ENCODE data around the gene APRT. TPM values are rescaled to one million over a fixed set of nuclear protein-coding genes. Genes with fewer than 3 reads are reported as not detected.

The APRT gene
- total and polyA plus RNA-seq, 9 of the 15 experiments (the other 6 are each of a cell fraction or from before 2014, with no cell fraction given) = 41.7 to 409 (median 146) TPM

GRCh38 chr16:88856828-88857727 is 45.4 kb upstream of the APRT start, which contains the start of the genes GALNS and TRAPPC2L:
TSS of gene GALNS (minus strand) at chr16:88856947. CDS start at chr16:88856877, 70 bp downstream.
TSS of gene TRAPPC2L (plus strand) at chr16:88857127. CDS start at chr16:88857151, 24 bp downstream.
- Histone ChIP-seq H3K4me1 (replicated peaks in 1 of 2; ENCODE audit: control insufficient read depth in 2 of 2, insufficient read depth in 2 of 2, low read length in 2 of 2) (peaks cover 8 to 46% of the 10 kb centered on the region in 2 experiments), H3K27ac (ENCODE audit: extremely low read depth, low read depth, low read length) (peak within 1 kb of the TSS; percentile 31), H3K4me2 (ENCODE audit: insufficient read depth, low read length) (peak within 1 kb of the TSS; percentile 92), H2AFZ (ENCODE audit: low read depth, low read length) (peak within 1 kb of the TSS; percentile 72), H3K27me3 (ENCODE audit: control insufficient read depth in 2 of 2, insufficient read depth in 2 of 2, low read length in 2 of 2) (no peaks in the 10 kb centered on the region), H3K4me3 (peak within 1 kb of the TSS; percentile 69), H4K20me1 (replicated peaks; ENCODE audit: control insufficient read depth, insufficient read depth, low read length) (no peaks in the 10 kb centered on the region; the same call in 1 of the 2 replicates), H3K9me1 (ENCODE audit: control insufficient read depth, insufficient read depth, low read length) (peaks cover 6% of the 10 kb centered on the region), H3K9me3 (replicated peaks; ENCODE audit: control insufficient read depth, insufficient read depth, low read depth, low read length) (no peaks in the 10 kb centered on the region), H3K36me3 (ENCODE audit: control insufficient read depth, insufficient read depth, low read length) (peaks cover 39% of the 10 kb centered on the region; the same call in 2 of the 3 replicates), H3K9ac (ENCODE audit: insufficient read depth in 1 of 2, low read depth in 2 of 2, low read length in 2 of 2) (peak within 1 kb of the TSS; percentile 73 to 95), H3K79me2 (ENCODE audit: control insufficient read depth, insufficient read depth, low read length) (peaks cover 23% of the 10 kb centered on the region)
- intact Hi-C loops (cut with micrococcal nuclease) (loop anchor here (2.0 kb wide), 1 partner anchor 44 kb away; no protein-coding TSS in a partner anchor), in situ Hi-C loops (cut with MboI) (no loop called here)
- POLR2A ChIA-PET = interaction anchor here (0.6 to 2.0 kb wide), 12 partner anchors 9 to 319 kb away, joined by 3 to 10 read pairs (median 4); partner anchors contain the start of genes MVD and PABPN1L
- 1% methylated on average over 83 of the region's 87 CpGs for WGBS (ENCODE audit: insufficient coverage, low coverage, missing lambda C conversion rate)
- peak; percentile 92 for FAIRE-seq
- DNase-seq (ENCODE audit: extremely low read depth in 1 of 4, low spot score in 3 of 4) = peak; percentile 96 to 99 (median 99)
- ATAC-seq = peak; percentile 95
- CTCF ChIA-PET (ENCODE audit: low intra/inter-chr PET ratio) = interaction anchor here (1.4 to 1.5 kb wide), 2 partner anchors 45 to 120 kb away, joined by 4 to 5 read pairs; partner anchors contain the start of gene APRT
- no TSS peak for BruUV-seq (replicated peaks)
- TF ChIP-seq ZNF263 (CRISPR knock-in tag; IDR thresholded peaks at IDR 0.05; ENCODE audit: borderline replicate concordance) = 0 out of 2 replicates have a peak, but pooled peaks have one; percentile 28
- TF ChIP-seq ZZZ3 (IDR thresholded peaks at IDR 0.05) = no peak
- no peak for TF ChIP-seq SMARCB1 (IDR thresholded peaks at IDR 0.05; ENCODE audit: insufficient read length, low read depth)
- TF ChIP-seq CTCF (IDR thresholded peaks at IDR 0.05 in 2 of 3, conservative IDR thresholded peaks at IDR 0.05 in 1 of 3; ENCODE audit: insufficient read depth in 2 of 3, low read depth in 1 of 3, low read length in 3 of 3) = no peak
- TF ChIP-seq E2F4 (CRISPR knock-in tag; IDR thresholded peaks at IDR 0.05; ENCODE audit: low read depth) = no peak
- peak; percentile 71; the same call in 1 of the 2 replicates for TF ChIP-seq JUN (IDR thresholded peaks at IDR 0.05; ENCODE audit: borderline replicate concordance, low read depth, low read length)
- no peak for TF ChIP-seq JUN (CRISPR knock-in tag; IDR thresholded peaks at IDR 0.05; ENCODE audit: borderline replicate concordance)
- TF ChIP-seq WHSC1 (IDR thresholded peaks at IDR 0.05; ENCODE audit: low read length) = no peak
- no peak for TF ChIP-seq TCF15 (CRISPR knock-in tag; IDR thresholded peaks at IDR 0.05)
- TF ChIP-seq CLOCK (CRISPR knock-in tag; IDR thresholded peaks at IDR 0.05; ENCODE audit: borderline replicate concordance) = peak; percentile 72; the same call in 1 of the 2 replicates
- TF ChIP-seq KDM4B (IDR thresholded peaks at IDR 0.05; ENCODE audit: borderline replicate concordance in 2 of 2, low read depth in 1 of 2) = 0 out of 4 replicates have a peak, but pooled peaks of 1 of the 2 experiments have one; percentile 70
- TF ChIP-seq ELF1 (tag; IDR thresholded peaks at IDR 0.05) = peak; percentile 76
- peak; percentile 89 for TF ChIP-seq KDM5B (IDR thresholded peaks at IDR 0.05; ENCODE audit: insufficient replicate concordance, low read depth, low read length)
